ENCODE measurements around the gene ENPP6.

- TF ChIP-seq USF2 (IDR thresholded peaks at IDR 0.05) (no peak), POLR2AphosphoS2 (conservative IDR thresholded peaks at IDR 0.05; ENCODE audit: low read length) (no peak), EP300 (IDR thresholded peaks at IDR 0.05) (no peak), CTCF (IDR thresholded peaks at IDR 0.05) (no peak), CHD2 (IDR thresholded peaks at IDR 0.05; ENCODE audit: low read length, partially characterized antibody) (no peak), MAX (IDR thresholded peaks at IDR 0.05) (no peak), POLR2A (IDR thresholded peaks at IDR 0.05; ENCODE audit: low read length) (no peak), CHD4 (IDR thresholded peaks at IDR 0.05; ENCODE audit: borderline replicate concordance) (no peak), BHLHE40 (IDR thresholded peaks at IDR 0.05; ENCODE audit: low read depth, low read length) (no peak), REST (IDR thresholded peaks at IDR 0.05) (no peak), ELK1 (IDR thresholded peaks at IDR 0.05; ENCODE audit: low read depth, low read length) (no peak), CEBPB (IDR thresholded peaks at IDR 0.05) (no peak)
Observed at GRCh38 chr4:184114431-184114830, 103.2 kb downstream of the ENPP6 start.
